Measurements from ENCODE around the gene FANCG.

FANCG gene

DNA sequence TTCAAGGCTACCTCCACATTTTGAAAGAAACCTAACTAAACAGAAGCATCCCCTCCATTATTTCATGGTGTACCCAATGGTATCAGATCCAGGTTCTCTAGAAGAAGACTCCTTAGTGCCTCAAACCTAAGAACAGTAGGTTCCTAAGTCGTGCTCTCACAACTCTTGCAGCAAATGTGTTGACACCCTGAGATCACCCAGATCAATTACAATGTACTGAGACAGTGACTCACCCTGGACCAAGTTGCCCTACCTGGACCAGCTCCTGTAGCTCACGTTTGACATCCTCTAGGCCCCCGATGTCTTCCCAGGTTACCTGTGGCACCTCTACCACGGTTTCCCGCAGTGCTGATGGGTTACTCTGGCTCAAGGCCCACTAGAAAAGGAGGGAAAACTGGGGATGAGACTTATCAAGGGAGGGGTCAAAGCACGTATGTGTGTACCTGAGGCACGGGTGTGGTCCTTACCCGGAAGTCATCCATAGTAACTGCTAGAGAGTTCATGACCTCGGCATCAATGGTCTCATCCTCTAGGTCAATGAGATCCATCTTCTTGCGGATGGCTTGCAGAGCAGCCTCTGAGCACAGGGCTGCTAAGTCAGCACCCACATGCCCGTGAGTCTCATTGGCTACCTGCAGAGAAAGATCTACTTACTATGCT lies 19.1 kb downstream of the FANCG start:
- no peak for DNase-seq (ENCODE audit: low read depth)

- no peak for DNase-seq (ENCODE audit: low read depth)
Measured at GRCh38 chr9:35059438-35059837, 20.3 kb downstream of the FANCG start.

GRCh38 chr9:35057271-35057620 lies 22.5 kb downstream of the FANCG start:
- no peak for DNase-seq (ENCODE audit: low read depth)

DNA sequence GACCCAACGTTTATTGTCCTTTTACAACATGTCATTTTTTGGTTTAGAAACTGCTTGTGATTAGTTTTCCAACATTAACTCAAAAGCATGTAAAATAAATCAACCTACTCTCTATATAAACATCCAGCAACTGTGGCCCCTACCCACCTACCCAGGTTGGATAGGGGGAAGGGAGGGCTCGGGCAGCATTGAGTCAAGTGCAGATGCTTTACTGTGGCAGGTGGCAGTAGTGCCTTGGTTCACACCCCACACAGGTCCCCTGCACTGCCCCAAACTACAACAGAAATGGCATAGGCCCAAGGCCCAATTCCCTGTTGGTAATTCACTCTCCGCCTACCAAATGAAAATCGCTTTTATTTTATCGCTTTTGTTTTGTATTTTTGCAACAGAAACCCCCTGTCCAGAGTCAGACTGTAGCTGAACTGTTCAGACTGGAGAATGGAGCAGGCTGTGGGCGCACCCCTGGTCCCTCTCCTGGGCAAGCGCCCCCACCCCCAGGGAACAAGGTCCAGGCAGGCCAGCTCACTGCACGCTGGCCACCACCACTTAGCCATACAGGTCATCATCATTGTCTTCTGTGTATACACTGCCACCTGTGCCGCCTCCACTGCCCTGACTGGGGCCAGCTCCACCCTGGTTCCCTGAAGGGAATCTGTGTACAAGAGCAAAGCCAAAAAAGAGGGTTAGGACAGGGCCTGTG lies 23.0 kb downstream of the FANCG start:
- no peak for DNase-seq (ENCODE audit: low read depth)

GRCh38 chr9:35054871-35055644 lies 24.7 kb downstream of the FANCG start:
- DNase-seq (ENCODE audit: low read depth) = no peak

DNA sequence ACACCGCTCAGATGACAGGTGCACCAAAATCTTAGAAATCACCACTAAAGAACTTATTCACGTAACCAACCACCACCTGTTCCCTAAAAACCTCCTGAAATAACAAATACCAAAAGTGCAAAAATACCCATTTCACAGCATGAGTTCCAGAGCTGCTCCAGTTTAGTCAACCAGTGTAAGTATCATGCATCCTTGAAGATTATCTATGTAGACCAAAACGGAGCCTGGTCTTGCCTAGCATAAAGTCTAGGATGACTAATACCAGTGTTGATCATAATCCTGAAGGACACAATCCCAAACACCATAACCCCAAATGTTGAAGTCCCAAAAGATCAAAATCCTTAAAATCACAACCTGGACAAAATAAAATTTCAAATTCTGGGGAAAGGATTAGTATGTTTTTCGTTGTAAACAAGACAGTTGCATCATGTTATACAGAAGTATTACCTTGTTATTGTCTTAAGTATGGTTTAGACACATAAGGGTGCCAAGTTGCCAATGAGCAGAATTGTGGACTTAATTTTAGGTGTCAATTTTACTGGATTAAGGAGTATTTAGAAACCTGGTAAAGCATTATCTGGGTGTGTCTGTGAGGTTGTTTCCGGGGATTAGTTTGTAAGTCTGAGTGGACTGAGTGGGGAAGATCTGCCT lies 25.4 kb downstream of the FANCG start:
- no peak for DNase-seq (ENCODE audit: low read depth)

DNA sequence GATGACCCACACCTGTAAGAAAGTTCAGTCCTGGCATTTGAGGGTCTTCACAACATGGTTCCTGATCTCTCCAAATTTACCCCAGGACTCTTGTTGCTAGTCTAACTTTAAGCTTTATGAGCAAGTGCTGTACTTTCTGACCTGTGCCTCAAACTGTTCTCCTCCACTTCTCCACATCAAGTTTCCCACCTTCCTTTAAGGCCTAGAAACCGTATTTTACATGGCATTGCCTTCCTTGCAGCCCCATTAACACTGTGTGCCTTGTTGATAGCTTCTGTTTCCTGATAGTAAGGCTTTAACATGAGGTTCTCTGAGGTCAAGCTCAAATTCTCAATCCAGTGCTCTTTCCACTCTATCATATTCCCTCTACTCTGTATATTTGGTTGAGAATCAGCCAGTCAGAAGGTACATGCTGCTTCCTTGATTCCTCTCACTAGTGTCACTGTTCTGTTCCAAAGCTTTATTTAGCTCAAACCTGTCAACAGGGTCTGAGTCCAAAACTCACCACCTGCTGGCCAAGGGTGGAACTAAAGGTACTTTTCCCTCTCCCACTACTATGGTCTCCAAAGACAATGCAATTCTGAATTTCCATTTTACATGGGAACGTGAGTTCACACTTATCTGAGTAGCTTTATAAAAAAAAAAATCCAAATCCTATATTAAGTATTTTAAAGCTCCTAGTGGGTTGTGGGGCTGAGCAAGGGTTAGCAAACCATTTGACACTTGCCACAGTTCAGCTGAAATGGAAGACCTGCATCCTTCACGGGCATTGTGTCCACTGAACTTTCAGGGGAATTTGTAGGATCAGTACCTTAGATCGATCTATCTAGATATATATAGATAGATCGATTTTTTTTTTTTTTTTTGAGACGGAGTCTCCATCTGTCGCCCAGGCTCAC lies 28.4 kb downstream of the FANCG start:
- no peak for DNase-seq (ENCODE audit: low read depth)

DNA sequence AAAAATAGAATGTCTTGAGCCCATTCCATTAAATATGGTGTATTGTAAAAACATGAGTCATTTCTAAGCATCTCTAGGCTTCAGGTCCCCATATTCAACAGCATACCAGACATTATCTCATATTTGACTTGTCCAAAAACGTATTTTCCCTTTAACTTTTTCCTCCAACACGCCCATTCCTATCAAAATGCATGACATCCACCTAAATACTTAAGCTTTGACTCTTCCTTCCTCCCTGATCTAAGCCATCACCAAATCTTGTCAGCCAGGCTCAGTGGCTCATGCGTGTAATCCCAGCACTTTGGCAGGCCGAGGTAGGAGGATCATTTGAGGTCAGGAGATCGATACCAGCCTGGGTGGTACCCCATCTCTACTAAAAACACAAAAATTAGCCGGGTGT lies 31.2 kb downstream of the FANCG start:
- DNase-seq (ENCODE audit: low read depth) = no peak

GRCh38 chr9:35044071-35044470 lies 35.7 kb downstream of the FANCG start:
- DNase-seq (ENCODE audit: low read depth) = no peak

DNA sequence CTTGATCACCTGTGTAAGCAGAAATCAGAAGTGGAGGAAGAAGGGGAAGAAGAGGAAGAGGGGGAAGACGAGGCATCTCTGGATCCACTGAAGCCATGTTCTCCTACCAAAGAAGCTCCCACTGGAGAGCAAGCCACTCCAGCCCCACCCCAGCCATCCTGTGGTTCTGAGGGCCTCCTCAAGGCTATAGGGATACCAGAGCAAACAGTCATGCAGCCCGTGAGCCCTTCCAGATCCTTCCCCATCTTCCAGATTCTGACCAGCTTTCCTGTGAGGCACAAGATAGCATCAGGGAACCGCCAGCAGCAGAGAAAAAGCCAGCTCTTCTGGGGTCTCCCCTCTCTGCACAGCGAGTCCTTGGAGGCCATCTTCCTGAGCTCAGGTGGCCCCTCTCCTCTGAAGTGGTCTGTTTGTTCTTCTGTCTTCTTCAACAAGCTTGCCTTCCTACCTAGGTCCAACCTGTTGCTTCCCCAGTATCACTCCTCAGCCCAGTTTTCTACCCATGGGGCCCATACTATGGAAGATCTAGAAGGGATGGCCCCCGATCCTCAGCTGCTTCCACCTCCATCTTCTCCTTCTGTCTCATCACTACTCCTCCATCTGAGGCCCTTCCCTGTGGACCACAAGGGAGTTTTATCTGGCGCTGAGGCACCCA lies 36.7 kb downstream of the FANCG start:
- no peak for DNase-seq (ENCODE audit: low read depth)

- DNase-seq (ENCODE audit: low read depth) = no peak
Measured at GRCh38 chr9:35042081-35042604, 37.6 kb downstream of the FANCG start.

DNA sequence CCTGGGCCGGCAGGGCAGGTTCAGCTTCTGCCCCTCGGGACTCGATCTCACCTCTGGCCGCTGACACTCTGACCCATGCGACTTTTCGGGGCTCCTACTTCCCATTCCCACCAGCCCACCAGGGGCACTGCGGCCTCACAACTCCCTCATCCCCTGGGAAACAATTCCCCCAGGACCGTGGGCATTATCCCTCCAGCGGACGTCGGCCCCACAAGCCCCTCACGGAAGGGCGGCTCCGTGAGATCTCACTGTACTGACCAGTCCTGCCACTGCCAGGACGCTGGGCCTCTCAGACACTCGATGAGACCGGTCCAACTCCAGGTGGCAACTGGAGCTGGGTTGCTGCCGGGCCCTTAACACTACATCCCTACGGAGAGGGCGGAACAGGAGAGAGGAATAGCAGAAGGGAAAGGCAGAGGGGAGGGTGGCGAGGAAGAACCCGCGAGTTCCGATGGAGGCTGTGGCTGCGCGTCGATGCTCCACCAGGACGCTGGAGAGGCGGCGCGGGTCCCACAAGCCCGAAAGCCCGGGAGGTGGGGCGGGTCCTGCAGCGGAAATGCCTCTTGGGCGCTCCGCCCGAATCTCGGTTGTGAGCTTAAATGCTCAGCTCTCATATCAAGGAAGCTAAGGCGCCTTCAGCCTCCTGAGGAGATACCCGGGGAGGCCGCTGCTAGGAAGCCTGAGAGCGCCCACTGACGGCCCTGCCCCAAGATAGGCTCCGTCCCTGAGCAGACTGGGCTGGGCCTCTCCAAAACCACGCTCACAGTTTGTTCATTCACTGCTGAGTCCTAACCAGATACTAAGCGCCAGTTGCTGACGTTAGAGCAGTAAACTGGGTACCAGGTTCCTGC lies 43.7 kb downstream of the FANCG start:
- no peak for DNase-seq (ENCODE audit: low read depth)

GRCh38 chr9:35033101-35033500 lies 46.6 kb downstream of the FANCG start:
- no peak for DNase-seq (ENCODE audit: low read depth)

DNA sequence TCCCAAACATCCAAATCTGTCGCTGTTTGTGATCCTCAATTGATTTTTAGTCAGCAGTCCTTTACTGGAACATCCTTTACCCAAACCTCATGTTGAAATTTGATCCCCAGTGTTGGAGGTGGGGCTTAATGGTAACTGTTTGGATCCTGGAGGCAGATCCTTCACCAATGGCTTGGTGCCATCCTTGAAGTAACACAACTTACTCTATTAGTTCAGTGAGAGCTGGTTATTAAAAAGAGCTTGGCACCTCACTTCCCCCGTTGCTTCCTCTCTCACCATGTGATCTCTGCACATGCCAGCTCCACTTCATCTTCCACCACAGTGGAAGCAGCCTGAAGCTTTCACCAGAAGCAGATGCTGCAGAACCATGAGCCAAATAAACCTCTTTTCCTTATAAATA lies 49.9 kb downstream of the FANCG start:
- no peak for DNase-seq (ENCODE audit: low read depth)

- DNase-seq (ENCODE audit: low read depth) = no peak
Measured at GRCh38 chr9:35029241-35029640, 50.5 kb downstream of the FANCG start.

DNA sequence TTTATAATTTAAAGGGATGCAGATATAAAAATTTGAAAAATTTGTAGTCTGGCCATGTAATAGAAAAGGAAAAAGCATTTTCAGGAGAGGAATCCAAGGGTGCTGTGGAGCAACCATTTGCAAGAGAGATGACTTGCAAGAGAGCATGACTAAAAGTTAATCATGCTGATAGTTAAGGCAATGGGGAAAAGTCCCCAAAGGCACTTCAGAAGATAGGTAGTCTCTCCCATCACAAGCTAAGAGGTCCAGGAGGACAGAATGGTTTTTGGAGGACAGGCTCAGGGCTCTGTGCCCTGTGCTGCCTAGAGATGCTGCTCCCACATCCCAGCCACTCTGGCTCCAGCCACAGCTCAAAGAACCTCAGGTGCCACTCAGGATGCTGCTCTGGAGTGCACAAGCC lies 51.4 kb downstream of the FANCG start:
- DNase-seq (ENCODE audit: low read depth) = no peak

DNA sequence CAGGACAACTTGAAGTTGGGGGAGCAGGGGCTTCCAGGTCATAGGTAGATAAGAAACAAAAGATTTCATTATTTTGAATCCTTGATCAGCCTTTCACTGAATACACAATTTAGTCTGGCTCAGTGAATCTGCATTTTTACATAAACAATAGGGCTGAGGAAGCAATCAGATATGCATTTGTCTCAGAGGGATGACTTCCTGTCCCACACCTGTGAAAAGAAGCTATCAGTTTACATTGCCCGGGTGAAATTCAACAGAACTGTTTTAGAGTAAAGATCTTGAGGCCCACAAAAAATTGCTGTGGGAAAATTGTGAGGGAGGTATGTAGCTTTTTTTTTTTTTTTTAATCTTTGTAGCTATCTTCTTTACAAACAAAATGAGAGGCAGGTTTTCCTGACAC lies 51.9 kb downstream of the FANCG start:
- no peak for DNase-seq (ENCODE audit: low read depth)

GRCh38 chr9:35027374-35027773 lies 52.4 kb downstream of the FANCG start:
- DNase-seq (ENCODE audit: low read depth) = no peak

DNA sequence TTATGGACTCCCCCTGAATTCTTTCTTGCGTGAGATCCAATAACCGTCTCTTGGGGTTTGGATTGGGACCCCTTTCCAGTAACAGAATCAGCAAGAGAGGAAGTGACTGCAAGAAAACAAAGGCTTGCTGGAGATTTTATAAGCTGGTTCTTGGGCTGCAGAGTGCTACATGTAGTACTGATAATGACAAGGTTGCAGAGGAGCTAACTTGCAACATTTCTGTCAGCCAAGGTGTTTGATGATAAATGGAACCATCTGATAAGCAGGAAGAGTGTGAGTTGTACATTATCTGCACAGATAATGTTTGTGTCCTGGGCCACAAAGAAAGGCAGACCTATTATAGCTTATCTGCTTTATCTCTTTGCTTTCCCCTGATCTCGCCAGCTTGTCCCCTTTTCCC lies 53.1 kb downstream of the FANCG start:
- no peak for DNase-seq (ENCODE audit: low read depth)
